ENCODE measurements around the gene NRP1. TPM values are rescaled to one million over a fixed set of nuclear protein-coding genes. Genes with fewer than 3 reads are reported as not detected.

The NRP1 gene
- polyA plus RNA-seq, 2 of the 4 experiments (the other 2 are of a cell fraction), result 121 to 259 TPM

DNA sequence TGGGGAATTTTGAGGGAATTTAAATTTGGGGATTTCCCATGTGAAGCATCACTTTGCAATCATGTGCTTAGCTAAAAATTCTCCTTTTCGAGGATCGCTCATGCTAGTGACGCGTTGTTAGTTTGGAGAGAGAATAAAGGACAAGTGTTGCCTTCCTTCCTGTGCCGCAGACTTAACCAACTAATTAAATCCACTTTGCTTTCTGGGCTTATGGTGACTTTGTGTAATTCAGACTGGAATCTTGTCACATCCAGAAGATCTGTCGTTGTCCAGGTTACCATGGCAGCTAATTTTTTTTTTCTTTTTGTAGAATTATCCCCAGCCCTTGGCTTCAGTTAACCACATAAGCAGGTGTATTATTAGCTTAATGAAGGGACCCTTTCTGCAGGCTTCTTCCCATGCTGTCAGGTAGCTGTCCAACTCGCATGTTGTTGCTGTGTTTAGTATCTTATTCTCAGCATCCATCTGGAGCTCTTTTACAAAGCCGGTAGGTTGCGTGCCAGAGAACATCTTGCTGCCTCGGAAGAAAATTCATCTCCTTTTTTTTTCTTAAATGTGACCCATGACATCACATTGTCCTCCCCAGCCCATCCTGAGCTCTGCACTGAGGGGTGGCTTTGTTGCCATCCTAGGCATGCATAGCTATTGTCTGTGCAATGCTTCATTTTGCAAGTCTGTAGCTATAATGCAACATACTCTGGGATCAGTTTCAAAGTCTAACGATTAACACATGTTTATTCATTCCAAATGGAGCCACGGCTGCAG is 47.2 kb upstream of the NRP1 start:
- POLR2A ChIA-PET, result no interaction called here
- Histone ChIP-seq H3K4me1 (peaks cover 18% of the 10 kb centered on the region), H3K4me2 (0 out of 3 replicates have a peak overlapping the region, but pooled peaks have one; percentile 8), H3K9me3 (no peaks in the 10 kb centered on the region), H3K27ac (no peak overlapping the region), H3K4me3 (no peak overlapping the region)
- 80% methylated on average over 12 of the region's 12 CpGs for WGBS (ENCODE audit: missing lambda C conversion rate)
- no peak for TF ChIP-seq CEBPB (IDR thresholded peaks at IDR 0.05)
- no peak for TF ChIP-seq RARB (CRISPR knock-in tag; IDR thresholded peaks at IDR 0.05)
- no peak for TF ChIP-seq RNF2 (IDR thresholded peaks at IDR 0.05; ENCODE audit: borderline replicate concordance, low read depth)
- no peak for TF ChIP-seq ZSCAN20 (CRISPR knock-in tag; IDR thresholded peaks at IDR 0.05)
- no peak for TF ChIP-seq JUNB (IDR thresholded peaks at IDR 0.05)
- TF ChIP-seq MYC (IDR thresholded peaks at IDR 0.05; ENCODE audit: borderline replicate concordance, low read length), result no peak
- no peak for TF ChIP-seq KDM1A (IDR thresholded peaks at IDR 0.05; ENCODE audit: low read depth)
- TF ChIP-seq, protein P1, sequence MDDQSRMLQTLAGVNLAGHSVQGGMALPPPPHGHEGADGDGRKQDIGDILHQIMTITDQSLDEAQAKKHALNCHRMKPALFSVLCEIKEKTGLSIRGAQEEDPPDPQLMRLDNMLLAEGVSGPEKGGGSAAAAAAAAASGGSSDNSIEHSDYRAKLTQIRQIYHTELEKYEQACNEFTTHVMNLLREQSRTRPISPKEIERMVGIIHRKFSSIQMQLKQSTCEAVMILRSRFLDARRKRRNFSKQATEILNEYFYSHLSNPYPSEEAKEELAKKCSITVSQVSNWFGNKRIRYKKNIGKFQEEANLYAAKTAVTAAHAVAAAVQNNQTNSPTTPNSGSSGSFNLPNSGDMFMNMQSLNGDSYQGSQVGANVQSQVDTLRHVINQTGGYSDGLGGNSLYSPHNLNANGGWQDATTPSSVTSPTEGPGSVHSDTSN (IDR thresholded peaks at IDR 0.05), result no peak
- no peak for TF ChIP-seq CBX2 (IDR thresholded peaks at IDR 0.05; ENCODE audit: borderline replicate concordance, low read depth)
- no peak for TF ChIP-seq KDM5A (IDR thresholded peaks at IDR 0.05)
- TF ChIP-seq, protein P2, sequence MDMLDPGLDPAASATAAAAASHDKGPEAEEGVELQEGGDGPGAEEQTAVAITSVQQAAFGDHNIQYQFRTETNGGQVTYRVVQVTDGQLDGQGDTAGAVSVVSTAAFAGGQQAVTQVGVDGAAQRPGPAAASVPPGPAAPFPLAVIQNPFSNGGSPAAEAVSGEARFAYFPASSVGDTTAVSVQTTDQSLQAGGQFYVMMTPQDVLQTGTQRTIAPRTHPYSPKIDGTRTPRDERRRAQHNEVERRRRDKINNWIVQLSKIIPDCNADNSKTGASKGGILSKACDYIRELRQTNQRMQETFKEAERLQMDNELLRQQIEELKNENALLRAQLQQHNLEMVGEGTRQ (IDR thresholded peaks at IDR 0.05), result no peak
- no peak for TF ChIP-seq BHLHE40 (IDR thresholded peaks at IDR 0.05; ENCODE audit: low read depth, low read length)
- TF ChIP-seq ZFP36 (IDR thresholded peaks at IDR 0.05; ENCODE audit: borderline replicate concordance, partially characterized antibody), result no peak
- no peak for TF ChIP-seq GATA3 (IDR thresholded peaks at IDR 0.05; ENCODE audit: borderline replicate concordance)
- TF ChIP-seq, protein P3, sequence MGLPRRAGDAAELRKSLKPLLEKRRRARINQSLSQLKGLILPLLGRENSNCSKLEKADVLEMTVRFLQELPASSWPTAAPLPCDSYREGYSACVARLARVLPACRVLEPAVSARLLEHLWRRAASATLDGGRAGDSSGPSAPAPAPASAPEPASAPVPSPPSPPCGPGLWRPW (IDR thresholded peaks at IDR 0.05), result no peak
- no peak for TF ChIP-seq MAFK (IDR thresholded peaks at IDR 0.05; ENCODE audit: partially characterized antibody)
- no peak for TF ChIP-seq HOXA7 (CRISPR knock-in tag; IDR thresholded peaks at IDR 0.05)
- DNase-seq (ENCODE audit: low read depth in 1 of 2, low spot score in 1 of 2) (no peak), ATAC-seq (no peak), FAIRE-seq (no peak)
- CTCF ChIA-PET, result interaction anchor here (2.9 kb wide), 1 partner anchor 10 kb away, joined by 9 read pairs; no protein-coding TSS in a partner anchor

DNA sequence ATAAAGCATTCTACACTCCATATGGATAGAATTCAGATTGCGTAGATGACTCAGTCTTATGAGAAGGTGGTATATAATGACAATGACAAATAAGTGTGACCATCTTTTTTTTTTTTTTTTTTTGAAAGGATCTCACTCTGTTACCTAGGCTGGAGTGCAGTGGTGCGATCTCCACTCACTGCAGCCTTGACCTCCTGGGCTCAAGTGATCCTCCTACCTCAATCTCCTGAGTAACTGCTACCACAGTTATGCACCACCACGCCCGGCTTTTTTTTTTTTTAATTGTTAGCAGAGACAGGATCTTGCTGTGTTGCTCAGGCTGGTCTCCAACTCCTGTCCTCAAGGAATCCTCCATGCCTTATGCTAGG is 43.2 kb upstream of the NRP1 start:
- ChIA-PET POLR2A (no interaction called here), CTCF (interaction anchor here (1.4 kb wide), 1 partner anchor 184 kb away, joined by 3 read pairs; no protein-coding TSS in a partner anchor)
- TF ChIP-seq, protein P4, sequence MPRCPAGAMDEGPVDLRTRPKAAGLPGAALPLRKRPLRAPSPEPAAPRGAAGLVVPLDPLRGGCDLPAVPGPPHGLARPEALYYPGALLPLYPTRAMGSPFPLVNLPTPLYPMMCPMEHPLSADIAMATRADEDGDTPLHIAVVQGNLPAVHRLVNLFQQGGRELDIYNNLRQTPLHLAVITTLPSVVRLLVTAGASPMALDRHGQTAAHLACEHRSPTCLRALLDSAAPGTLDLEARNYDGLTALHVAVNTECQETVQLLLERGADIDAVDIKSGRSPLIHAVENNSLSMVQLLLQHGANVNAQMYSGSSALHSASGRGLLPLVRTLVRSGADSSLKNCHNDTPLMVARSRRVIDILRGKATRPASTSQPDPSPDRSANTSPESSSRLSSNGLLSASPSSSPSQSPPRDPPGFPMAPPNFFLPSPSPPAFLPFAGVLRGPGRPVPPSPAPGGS (IDR thresholded peaks at IDR 0.05), result no peak
- no peak for TF ChIP-seq POLR2AphosphoS2 (conservative IDR thresholded peaks at IDR 0.05; ENCODE audit: low read length)
- TF ChIP-seq ZNF302 (CRISPR knock-in tag; IDR thresholded peaks at IDR 0.05), result no peak
- TF ChIP-seq RFX5 (IDR thresholded peaks at IDR 0.05), result no peak
- no peak for TF ChIP-seq CHD4 (IDR thresholded peaks at IDR 0.05; ENCODE audit: borderline replicate concordance)
- no peak for TF ChIP-seq BHLHE40 (IDR thresholded peaks at IDR 0.05; ENCODE audit: low read depth, low read length)
- TF ChIP-seq HDAC2 (IDR thresholded peaks at IDR 0.05), result no peak
- no peak for TF ChIP-seq TP53 (CRISPR knock-in tag; IDR thresholded peaks at IDR 0.05)
- TF ChIP-seq HOXB13 (CRISPR knock-in tag; IDR thresholded peaks at IDR 0.05; ENCODE audit: low read depth), result no peak
- TF ChIP-seq KDM1A (IDR thresholded peaks at IDR 0.05; ENCODE audit: low read depth), result no peak
- FAIRE-seq (no peak), ATAC-seq (no peak), DNase-seq (ENCODE audit: low read depth in 1 of 2, low spot score in 1 of 2) (no peak)
- H3K9me3 ChIP-seq, result no peaks in the 10 kb centered on the region
- 83% methylated on average over 4 of the region's 4 CpGs for WGBS (ENCODE audit: missing lambda C conversion rate)
- H3K4me3 ChIP-seq, result no peak overlapping the region
- peaks cover 18% of the 10 kb centered on the region for H3K4me1 ChIP-seq
- H3K4me2 ChIP-seq, result peak overlapping the region; percentile 29; the same call in 2 of the 3 replicates
- peak overlapping the region; percentile 45 to 60; a peak in 3 of 6 replicates for H3K27ac ChIP-seq
